SU-DHL-6 (cell line): Measurements from ENCODE around the gene TEAD1.

Experiments
- H2AFZ ChIP-seq: fragments of 200-600 bp; sonication (generic); 2 replicates; pipeline ENCODE4 v1.6.1; 2014; ENCODE audit warnings: low read depth, mild to moderate bottlenecking, moderate library complexity, mixed read lengths, antibody characterized with exemption, low read length; ENCODE audit not compliant: severe bottlenecking
- H3F3A ChIP-seq: fragments of 200-600 bp; shearing (Covaris generic); 2 replicates; pipeline ENCODE4 v1.6.0; 2016; ENCODE audit warnings: antibody characterized with exemption, mild to moderate bottlenecking; ENCODE audit not compliant: insufficient read depth
- H3K27ac ChIP-seq: fragments of 200-600 bp; sonication (generic); 2 replicates; pipeline ENCODE4 v1.5.1; 2016; ENCODE audit warnings: low read depth, mild to moderate bottlenecking, low read length, moderate library complexity, mixed read lengths
- H3K27me3 ChIP-seq: fragments of 200-600 bp; sonication (generic), shearing (Covaris generic); 2 replicates; pipeline ENCODE4 v1.6.0; 2014; ENCODE audit warnings: mild to moderate bottlenecking, low read length
- H3K36me3 ChIP-seq: fragments of 200-600 bp; sonication (generic); 2 replicates; pipeline ENCODE4 v1.6.1; 2014; ENCODE audit warnings: mild to moderate bottlenecking, low read length, mixed read lengths
- H3K4me2 ChIP-seq: fragments of 300-600, 200-600 bp; shearing (Covaris generic), sonication (generic); 2 replicates; pipeline ENCODE4 v1.6.0; 2014; ENCODE audit warnings: low read length, low read depth, mild to moderate bottlenecking; ENCODE audit not compliant: poor library complexity, severe bottlenecking
- H3K4me3 ChIP-seq: fragments of 200-600 bp; sonication (generic); 2 replicates; pipeline ENCODE4 v1.5.1; 2014; ENCODE audit warnings: antibody characterized with exemption, low read length, mild to moderate bottlenecking, mixed read lengths; ENCODE audit not compliant: insufficient read depth, poor library complexity, severe bottlenecking
- H3K79me2 ChIP-seq: fragments of 200-600 bp; sonication (generic); 2 replicates; pipeline ENCODE4 v1.6.1; 2014; ENCODE audit warnings: mild to moderate bottlenecking, low read length, moderate library complexity; ENCODE audit not compliant: insufficient read depth
- H3K9ac ChIP-seq: fragments of 200-600 bp; sonication (generic); 2 replicates; pipeline ENCODE4 v1.7.0; 2014; ENCODE audit warnings: mild to moderate bottlenecking, low read length
- H3K9me2 ChIP-seq: fragments of 200-600 bp; sonication (generic); replicated peaks from 2 replicates; pipeline ENCODE4 v1.6.1; 2014; ENCODE audit warnings: low read length; ENCODE audit not compliant: insufficient read depth
- H3K9me3 ChIP-seq: fragments of 200-600 bp; sonication (generic); 2 replicates; pipeline ENCODE4 v1.6.1; 2014; ENCODE audit warnings: low read length, mixed read lengths; ENCODE audit not compliant: insufficient read depth
- H4K20me1 ChIP-seq: fragments of 200-600 bp; sonication (generic); 2 replicates; pipeline ENCODE4 v1.6.1; 2014; ENCODE audit warnings: low read depth, mild to moderate bottlenecking, antibody characterized with exemption, low read length, moderate library complexity, mixed read lengths
- CTCF ChIP-seq: fragments of 200-600 bp; sonication (generic); IDR thresholded peaks from one replicate; pipeline ENCODE4 v1.5.1; 2017; ENCODE audit warnings: antibody characterized with exemption, mild to moderate bottlenecking, low read length, moderate library complexity; ENCODE audit not compliant: insufficient read depth, poor library complexity, severe bottlenecking
- EZH2phosphoT487 ChIP-seq: fragments of 200-600 bp; sonication (generic), shearing (Covaris generic); conservative IDR thresholded peaks from 2 replicates; pipeline ENCODE4 v1.6.1; 2018; ENCODE audit warnings: mild to moderate bottlenecking, antibody characterized with exemption, low read length, moderate library complexity, mixed read lengths

Gene TEAD1

GRCh38 chr11:12754582-12755234 lies 80.5 kb downstream of the TEAD1 start:
- Histone ChIP-seq H3K4me3 (no peak overlapping the region), H3K9me2 (no peaks in the 10 kb centered on the region), H3K9ac (no peak overlapping the region), H2AFZ (no peak overlapping the region), H3K79me2 (no peaks in the 10 kb centered on the region), H3K9me3 (no peaks in the 10 kb centered on the region), H3K27ac (no peak overlapping the region), H3F3A (no peaks in the 10 kb centered on the region), H3K4me2 (no peak overlapping the region), H3K36me3 (no peaks in the 10 kb centered on the region), H4K20me1 (no peaks in the 10 kb centered on the region), H3K27me3 (no peaks in the 10 kb centered on the region)
- TF ChIP-seq EZH2phosphoT487 (no peak), CTCF (no peak)

GRCh38 chr11:12755510-12756453 lies 81.6 kb downstream of the TEAD1 start:
- Histone ChIP-seq H3F3A (no peaks in the 10 kb centered on the region), H3K36me3 (no peaks in the 10 kb centered on the region), H3K4me2 (no peak overlapping the region), H2AFZ (no peak overlapping the region), H3K9me2 (no peaks in the 10 kb centered on the region), H3K27me3 (no peaks in the 10 kb centered on the region), H3K4me3 (no peak overlapping the region), H3K9ac (no peak overlapping the region), H4K20me1 (no peaks in the 10 kb centered on the region), H3K27ac (no peak overlapping the region), H3K9me3 (no peaks in the 10 kb centered on the region), H3K79me2 (no peaks in the 10 kb centered on the region)
- TF ChIP-seq EZH2phosphoT487, result no peak
- no peak for TF ChIP-seq CTCF

- no peaks in the 10 kb centered on the region for H3F3A ChIP-seq
- H3K79me2 ChIP-seq, result no peaks in the 10 kb centered on the region
- no peaks in the 10 kb centered on the region for H3K9me2 ChIP-seq
- H3K36me3 ChIP-seq, result no peaks in the 10 kb centered on the region
- no peak overlapping the region for H3K27ac ChIP-seq
- no peaks in the 10 kb centered on the region for H4K20me1 ChIP-seq
- H3K4me3 ChIP-seq, result no peak overlapping the region
- TF ChIP-seq CTCF (no peak), EZH2phosphoT487 (no peak)
- H3K9me3 ChIP-seq, result no peaks in the 10 kb centered on the region
- no peak overlapping the region for H2AFZ ChIP-seq
- no peaks in the 10 kb centered on the region for H3K27me3 ChIP-seq
- no peak overlapping the region for H3K9ac ChIP-seq
- no peak overlapping the region for H3K4me2 ChIP-seq
Measured at GRCh38 chr11:12756454-12756806, 82.2 kb downstream of the TEAD1 start.
